HepG2 (cell line): ENCODE data around the gene CFAP46. TPM values are rescaled to one million over a fixed set of nuclear protein-coding genes. Genes with fewer than 3 reads are reported as not detected.
A peak's percentile ranks its signal among the peaks of the same experiment; 100 is the strongest.

ENCODE experiments used
- ARNT ChIP-seq: fragments of 450-650 bp; IDR thresholded peaks from 2 replicates; pipeline ENCODE4 v1.6.1; 2017
- BATF2 ChIP-seq: sonication (generic); formaldehyde crosslinking; IDR thresholded peaks from 2 replicates; pipeline ENCODE4 v1.8.0; 2022; ENCODE audit warnings: mild to moderate bottlenecking, missing genetic modification reagents, moderate library complexity
- BCLAF1 ChIP-seq: fragments of 450-650 bp; IDR thresholded peaks from 2 replicates; pipeline ENCODE4 v1.6.1; 2017; ENCODE audit warnings: mild to moderate bottlenecking
- CCDC6 ChIP-seq: sonication (generic); formaldehyde crosslinking; IDR thresholded peaks from 2 replicates; pipeline ENCODE4 v1.8.1; 2022; ENCODE audit warnings: mild to moderate bottlenecking, missing genetic modification reagents, moderate library complexity
- CHD4 ChIP-seq: fragments of 200-600 bp; sonication (generic); IDR thresholded peaks from 2 replicates; pipeline ENCODE4 v1.7.0; 2017; ENCODE audit warnings: mild to moderate bottlenecking, low read length, borderline replicate concordance
- CTCF ChIP-seq: sonication (generic); formaldehyde crosslinking; IDR thresholded peaks from 2 replicates; pipeline ENCODE4 v1.5.0; 2020; ENCODE audit warnings: mild to moderate bottlenecking, missing genetic modification reagents, moderate library complexity
- FOXM1 ChIP-seq: sonication (generic); formaldehyde crosslinking; IDR thresholded peaks from 2 replicates; pipeline ENCODE4 v1.5.0; 2020; ENCODE audit warnings: missing genetic modification reagents
- HNRNPLL ChIP-seq: fragments of 200-400 bp; formaldehyde crosslinking; IDR thresholded peaks from 2 replicates; pipeline ENCODE4 v1.6.1; 2017; ENCODE audit warnings: mild to moderate bottlenecking, low read depth, low read length; ENCODE audit not compliant: poor library complexity, severe bottlenecking
- PITX1 ChIP-seq: sonication (generic); formaldehyde crosslinking; IDR thresholded peaks from 2 replicates; pipeline ENCODE4 v1.5.1; 2020; ENCODE audit warnings: mild to moderate bottlenecking, missing genetic modification reagents
- SMC3 ChIP-seq: IDR thresholded peaks from 2 replicates; pipeline ENCODE4 v1.6.1; 2011; ENCODE audit warnings: low read length, improper control_type of control experiment
- TRIM24 ChIP-seq: sonication (generic); formaldehyde crosslinking; IDR thresholded peaks from 2 replicates; pipeline ENCODE4 v1.8.0; 2022; ENCODE audit warnings: mild to moderate bottlenecking, missing genetic modification reagents
- YY1 ChIP-seq: IDR thresholded peaks from 2 replicates; pipeline ENCODE4 v1.6.1; 2011; ENCODE audit warnings: low read length, low read depth, moderate library complexity, mild to moderate bottlenecking; ENCODE audit not compliant: insufficient read depth, insufficient replicate concordance
- ZFP82 ChIP-seq: sonication (generic); formaldehyde crosslinking; IDR thresholded peaks from 2 replicates; pipeline ENCODE4 v1.5.1; 2020; ENCODE audit warnings: mild to moderate bottlenecking, missing genetic modification reagents, borderline replicate concordance
- ZNF17 ChIP-seq: sonication (generic); formaldehyde crosslinking; IDR thresholded peaks from 2 replicates; pipeline ENCODE4 v1.5.0; 2020; ENCODE audit warnings: mild to moderate bottlenecking, missing genetic modification reagents
- ZNF44 ChIP-seq: sonication (generic); formaldehyde crosslinking; IDR thresholded peaks from 2 replicates; pipeline ENCODE4 v1.5.1; 2020; ENCODE audit warnings: mild to moderate bottlenecking, missing genetic modification reagents
- ZNF563 ChIP-seq: sonication (generic); formaldehyde crosslinking; IDR thresholded peaks from 2 replicates; pipeline ENCODE4 v1.8.0; 2022; ENCODE audit warnings: mild to moderate bottlenecking, moderate library complexity, missing genetic modification reagents
- ZNF652 ChIP-seq: IDR thresholded peaks from 2 replicates; pipeline ENCODE4 v1.6.1; 2016; ENCODE audit warnings: low read depth, borderline replicate concordance
- ZNF749 ChIP-seq: sonication (generic); formaldehyde crosslinking; IDR thresholded peaks from 2 replicates; pipeline ENCODE4 v1.8.0; 2022; ENCODE audit warnings: mild to moderate bottlenecking, missing genetic modification reagents, moderate library complexity, borderline replicate concordance
- ZNF777 ChIP-seq: sonication (generic); formaldehyde crosslinking; IDR thresholded peaks from 2 replicates; pipeline ENCODE4 v1.4.0; 2020; ENCODE audit warnings: missing genetic modification reagents
- ZNF841 ChIP-seq: sonication (generic); formaldehyde crosslinking; IDR thresholded peaks from 2 replicates; pipeline ENCODE4 v1.8.1; 2023; ENCODE audit warnings: missing genetic modification reagents, borderline replicate concordance
- polyA plus RNA-seq, 8 experiments: library from polyadenylated mRNA; depleted of rRNA in 3 of 8; stranded (reverse) in 7 of 8; unstranded in 1 of 8; fragments of >200 nt; fragmentation: Illumina TruSeq in 4 of 8; extraction: Trizol in 4 of 8; gene quantifications; 2 replicates each; pipeline versions ENCODE4 v1.2.1 to v1.2.3, GENCODE V29; 2011 to 2016; ENCODE audit warnings: low read depth in 4 of 8, missing spikeins in 1 of 8, mixed read lengths in 1 of 8; ENCODE audit not compliant: insufficient read depth in 1 of 8
- total RNA-seq, 5 experiments: library from RNA; depleted of rRNA; stranded (reverse); fragments of >200 nt; fragmentation: Illumina TruSeq; extraction: Trizol; gene quantifications; 2 replicates each; pipeline ENCODE4 v1.2.3, GENCODE V29; 2016; ENCODE audit warnings: low read depth in 1 of 5
- TF ChIP-seq, protein P1 (sequence below): sonication (generic); formaldehyde crosslinking; IDR thresholded peaks from 2 replicates; pipeline ENCODE4 v1.4.0; 2020; ENCODE audit warnings: missing genetic modification reagents, low read depth, mild to moderate bottlenecking, borderline replicate concordance
- TF ChIP-seq, protein P2 (sequence below): sonication (generic); formaldehyde crosslinking; IDR thresholded peaks from 2 replicates; pipeline ENCODE4 v1.9.0; 2021; ENCODE audit warnings: missing genetic modification reagents, borderline replicate concordance

Gene CFAP46
- total and polyA plus RNA-seq, 2 of the 13 experiments (the other 11 are each of a cell fraction or from before 2014, with no cell fraction given): 0.24 to 0.84 TPM

- peak; percentile 17 for TF ChIP-seq HNRNPLL
- no peak for TF ChIP-seq ZNF652 (CRISPR knock-in tag)
- no peak for TF ChIP-seq ZNF841 (CRISPR knock-in tag)
- 0 out of 2 replicates have a peak, but pooled peaks have one; percentile 91 for TF ChIP-seq ZNF17 (CRISPR knock-in tag)
- no peak for TF ChIP-seq CHD4
- TF ChIP-seq, protein P1, sequence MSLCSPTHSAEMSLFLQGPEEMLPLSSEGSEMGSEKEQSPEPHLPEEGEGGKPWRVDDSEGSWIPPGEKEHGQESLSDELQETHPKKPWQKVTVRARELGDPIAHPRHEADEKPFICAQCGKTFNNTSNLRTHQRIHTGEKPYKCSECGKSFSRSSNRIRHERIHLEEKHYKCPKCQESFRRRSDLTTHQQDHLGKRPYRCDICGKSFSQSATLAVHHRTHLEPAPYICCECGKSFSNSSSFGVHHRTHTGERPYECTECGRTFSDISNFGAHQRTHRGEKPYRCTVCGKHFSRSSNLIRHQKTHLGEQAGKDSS (CRISPR knock-in tag): no peak
- no peak for TF ChIP-seq TRIM24 (CRISPR knock-in tag)
- no peak for TF ChIP-seq ZNF749 (CRISPR knock-in tag)
- no peak for TF ChIP-seq BATF2 (CRISPR knock-in tag)
- no peak for TF ChIP-seq PITX1
- no peak for TF ChIP-seq FOXM1 (CRISPR knock-in tag)
- TF ChIP-seq ZNF563 (CRISPR knock-in tag): no peak
- TF ChIP-seq, protein P2, sequence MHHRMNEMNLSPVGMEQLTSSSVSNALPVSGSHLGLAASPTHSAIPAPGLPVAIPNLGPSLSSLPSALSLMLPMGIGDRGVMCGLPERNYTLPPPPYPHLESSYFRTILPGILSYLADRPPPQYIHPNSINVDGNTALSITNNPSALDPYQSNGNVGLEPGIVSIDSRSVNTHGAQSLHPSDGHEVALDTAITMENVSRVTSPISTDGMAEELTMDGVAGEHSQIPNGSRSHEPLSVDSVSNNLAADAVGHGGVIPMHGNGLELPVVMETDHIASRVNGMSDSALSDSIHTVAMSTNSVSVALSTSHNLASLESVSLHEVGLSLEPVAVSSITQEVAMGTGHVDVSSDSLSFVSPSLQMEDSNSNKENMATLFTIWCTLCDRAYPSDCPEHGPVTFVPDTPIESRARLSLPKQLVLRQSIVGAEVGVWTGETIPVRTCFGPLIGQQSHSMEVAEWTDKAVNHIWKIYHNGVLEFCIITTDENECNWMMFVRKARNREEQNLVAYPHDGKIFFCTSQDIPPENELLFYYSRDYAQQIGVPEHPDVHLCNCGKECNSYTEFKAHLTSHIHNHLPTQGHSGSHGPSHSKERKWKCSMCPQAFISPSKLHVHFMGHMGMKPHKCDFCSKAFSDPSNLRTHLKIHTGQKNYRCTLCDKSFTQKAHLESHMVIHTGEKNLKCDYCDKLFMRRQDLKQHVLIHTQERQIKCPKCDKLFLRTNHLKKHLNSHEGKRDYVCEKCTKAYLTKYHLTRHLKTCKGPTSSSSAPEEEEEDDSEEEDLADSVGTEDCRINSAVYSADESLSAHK (CRISPR knock-in tag): no peak
- TF ChIP-seq ZNF777: no peak
- TF ChIP-seq CCDC6 (CRISPR knock-in tag): no peak
- TF ChIP-seq YY1: no peak
- TF ChIP-seq ZFP82 (CRISPR knock-in tag): no peak
- TF ChIP-seq SMC3: peak; percentile 56
- no peak for TF ChIP-seq BCLAF1
- TF ChIP-seq ZNF44: no peak
- peak; percentile 89 for TF ChIP-seq CTCF
- TF ChIP-seq ARNT: no peak
Observed at GRCh38 chr10:132904181-132904813, 38.1 kb downstream of the CFAP46 start (continued).
